ENCODE results near the gene MUC22. TPM values are rescaled to one million over a fixed set of nuclear protein-coding genes. Genes with fewer than 3 reads are reported as not detected.
"Not testable (repeated sequence)": the region's sequence is repeated elsewhere in the genome, so short reads cannot be mapped to it uniquely, and the experiment has no call there.

The MUC22 gene
- total RNA-seq, 1 donor from 2014 or later = not detected

- TF ChIP-seq CTCF (IDR thresholded peaks at IDR 0.05) = no peak
- intact Hi-C loops (cut with DNase I) = no loop called here
These were observed 9.8 kb downstream of the MUC22 start for GRCh38 chr6:31020057-31020456.

GRCh38 chr6:31020631-31021255 is 10.5 kb downstream of the MUC22 start:
- H3K36me3 ChIP-seq; H3K9me3 ChIP-seq; H3K4me1 ChIP-seq; DNase-seq (ENCODE audit: low spot score in 2 of 2); H3K27me3 ChIP-seq; H3K4me3 ChIP-seq; intact Hi-C loops (cut with DNase I); H3K27ac ChIP-seq: not testable (repeated sequence)

More at GRCh38 chr6:31020057-31020456, 9.8 kb downstream of the MUC22 start:
- Histone ChIP-seq H3K9me3 (no peaks in the 10 kb centered on the region), H3K27ac (no peak overlapping the region), H3K4me3 (no peak overlapping the region), H3K4me1 (no peaks in the 10 kb centered on the region), H3K27me3 (no peaks in the 10 kb centered on the region), H3K36me3 (no peaks in the 10 kb centered on the region)
- no peak for DNase-seq (ENCODE audit: low spot score in 2 of 2)

GRCh38 chr6:31021705-31022531 is 11.6 kb downstream of the MUC22 start:
- H3K9me3 ChIP-seq; intact Hi-C loops (cut with DNase I); H3K36me3 ChIP-seq; H3K27ac ChIP-seq; DNase-seq (ENCODE audit: low spot score in 2 of 2); H3K4me1 ChIP-seq; H3K27me3 ChIP-seq; H3K4me3 ChIP-seq: not testable (repeated sequence)

- Histone ChIP-seq H3K9me3 (no peaks in the 10 kb centered on the region), H3K4me3 (no peak overlapping the region), H3K36me3 (no peaks in the 10 kb centered on the region), H3K4me1 (no peaks in the 10 kb centered on the region), H3K27me3 (no peaks in the 10 kb centered on the region), H3K27ac (no peak overlapping the region)
- no peak for DNase-seq (ENCODE audit: low spot score in 2 of 2)
- intact Hi-C loops (cut with DNase I) = no loop called here
- no peak for TF ChIP-seq CTCF (IDR thresholded peaks at IDR 0.05)
These were observed 15.3 kb downstream of the MUC22 start for GRCh38 chr6:31025595-31025994.

- no peak overlapping the region for H3K4me3 ChIP-seq
- H3K36me3 ChIP-seq = no peaks in the 10 kb centered on the region
- H3K4me1 ChIP-seq = no peaks in the 10 kb centered on the region
- no peaks in the 10 kb centered on the region for H3K27me3 ChIP-seq
- DNase-seq (ENCODE audit: low spot score in 2 of 2) = no peak
- intact Hi-C loops (cut with DNase I) = no loop called here
- H3K9me3 ChIP-seq = no peaks in the 10 kb centered on the region
- no peak overlapping the region for H3K27ac ChIP-seq
- no peak for TF ChIP-seq CTCF (IDR thresholded peaks at IDR 0.05)
These were observed 20.8 kb downstream of the MUC22 start for GRCh38 chr6:31031095-31031494.

GRCh38 chr6:31033075-31033474 is 22.8 kb downstream of the MUC22 start:
- TF ChIP-seq CTCF (IDR thresholded peaks at IDR 0.05) = no peak
- intact Hi-C loops (cut with DNase I) = no loop called here
- H3K4me3 ChIP-seq = no peak overlapping the region
- H3K4me1 ChIP-seq = no peaks in the 10 kb centered on the region
- no peaks in the 10 kb centered on the region for H3K36me3 ChIP-seq
- H3K9me3 ChIP-seq = no peaks in the 10 kb centered on the region
- no peak overlapping the region for H3K27ac ChIP-seq
- H3K27me3 ChIP-seq = no peaks in the 10 kb centered on the region
- DNase-seq (ENCODE audit: low spot score in 2 of 2) = no peak
